T-helper 9 cell (primary cell): ENCODE results near the gene DHTKD1.
A peak's percentile ranks its signal among the peaks of the same experiment; 100 is the strongest.
"Not testable (repeated sequence)": the region's sequence is repeated elsewhere in the genome, so short reads cannot be mapped to it uniquely, and the experiment has no call there.

Experiments used
- DNase-seq: peaks from one replicate; pipeline ENCODE4 v3.0.0-alpha.2; 2020

The DHTKD1 gene

DNA sequence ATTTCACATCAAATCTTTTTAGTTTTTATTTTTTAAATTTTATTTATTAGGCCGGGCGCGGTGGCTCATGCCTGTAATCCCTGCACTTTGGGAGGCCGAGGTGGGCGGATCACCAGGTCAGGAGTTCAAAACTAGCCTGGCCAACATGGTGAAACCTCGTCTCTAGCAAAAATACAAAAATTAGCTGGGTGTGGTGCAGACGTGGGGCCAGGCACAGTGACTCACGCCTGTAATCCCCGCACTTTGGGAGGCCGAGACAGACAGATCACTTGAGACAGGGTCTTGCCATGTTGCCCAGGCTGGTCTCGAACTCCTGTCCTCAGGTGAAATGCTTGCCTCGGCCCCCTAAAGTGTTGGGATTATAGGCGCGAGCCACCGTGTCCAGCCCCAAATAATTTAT lies 2.7 kb downstream of the DHTKD1 start:
- DNase-seq, result not testable (repeated sequence)

DNA sequence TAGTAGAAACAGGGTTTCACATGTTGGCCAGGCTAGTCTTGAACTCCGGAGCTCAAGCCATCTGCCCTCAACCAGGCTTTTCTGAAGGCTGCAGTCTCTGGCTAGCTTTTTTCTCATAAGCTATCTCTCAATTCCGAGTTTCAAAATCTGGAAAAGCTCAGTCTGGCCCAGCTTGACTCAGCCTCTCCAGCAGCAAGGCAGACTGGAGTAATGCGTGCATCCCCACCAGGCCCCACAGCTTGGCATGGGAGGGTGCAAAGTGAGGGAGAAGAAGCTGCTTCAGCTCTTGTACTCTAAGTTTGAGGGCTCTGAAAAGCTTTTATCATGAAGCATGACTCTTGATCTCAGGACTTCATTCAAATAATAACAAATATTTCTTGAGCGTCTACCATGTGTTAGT lies 4.8 kb downstream of the DHTKD1 start:
- DNase-seq, result no peak

- DNase-seq, result no peak
These were observed 8.9 kb downstream of the DHTKD1 start for GRCh38 chr10:12077580-12078180.

GRCh38 chr10:12081470-12081869 lies 12.7 kb downstream of the DHTKD1 start:
- DNase-seq, result no peak

DNA sequence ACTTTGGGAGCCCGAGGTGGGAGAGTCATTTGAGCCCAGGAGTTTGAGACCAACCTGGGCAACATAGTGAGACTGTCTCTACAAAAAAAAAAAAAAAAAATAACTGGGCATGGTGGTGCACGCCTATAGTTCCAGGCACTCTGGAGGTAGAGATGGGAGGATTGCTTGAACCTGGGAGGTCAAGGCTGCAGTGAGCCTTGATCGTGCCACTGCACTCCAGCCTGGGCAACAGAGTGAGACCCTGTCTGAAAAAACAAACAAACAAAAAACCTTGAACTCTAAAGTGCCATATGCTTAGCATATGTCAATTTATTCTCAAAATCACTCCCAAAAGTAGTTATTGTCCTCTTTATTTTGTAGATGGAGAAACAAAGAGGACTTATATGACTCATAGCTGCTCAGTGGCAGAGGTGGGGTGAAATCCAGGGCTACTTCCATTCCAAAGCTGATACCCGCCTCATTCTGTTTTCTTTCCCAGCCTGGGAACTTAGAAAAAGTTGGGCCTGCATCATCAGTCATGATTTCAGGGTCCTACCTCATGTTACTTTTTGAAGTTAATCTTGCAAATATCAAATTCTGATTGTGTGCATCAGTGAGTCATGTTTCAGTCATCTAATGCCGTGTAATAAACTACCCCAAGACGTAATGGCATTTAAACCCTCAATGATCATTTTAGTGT lies 13.3 kb downstream of the DHTKD1 start:
- DNase-seq, result no peak

DNA sequence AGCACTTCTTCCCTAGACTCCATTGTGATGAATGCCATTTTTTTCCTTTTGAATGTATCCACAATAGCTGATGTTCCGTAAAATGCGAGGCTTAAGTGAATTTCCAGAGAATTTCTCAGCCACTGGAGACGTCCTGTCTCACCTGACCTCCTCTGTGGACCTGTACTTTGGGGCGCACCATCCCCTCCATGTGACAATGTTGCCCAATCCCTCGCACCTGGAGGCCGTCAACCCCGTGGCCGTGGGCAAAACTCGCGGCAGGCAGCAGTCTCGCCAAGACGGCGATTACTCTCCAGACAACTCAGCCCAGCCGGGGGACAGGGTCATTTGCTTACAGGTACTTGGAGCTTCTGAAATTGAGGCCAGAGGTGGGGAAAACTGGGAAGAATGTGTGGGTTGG lies 20.2 kb downstream of the DHTKD1 start:
- no peak for DNase-seq

- DNase-seq, result no peak
These were observed 22.7 kb downstream of the DHTKD1 start for GRCh38 chr10:12091421-12091820.

DNA sequence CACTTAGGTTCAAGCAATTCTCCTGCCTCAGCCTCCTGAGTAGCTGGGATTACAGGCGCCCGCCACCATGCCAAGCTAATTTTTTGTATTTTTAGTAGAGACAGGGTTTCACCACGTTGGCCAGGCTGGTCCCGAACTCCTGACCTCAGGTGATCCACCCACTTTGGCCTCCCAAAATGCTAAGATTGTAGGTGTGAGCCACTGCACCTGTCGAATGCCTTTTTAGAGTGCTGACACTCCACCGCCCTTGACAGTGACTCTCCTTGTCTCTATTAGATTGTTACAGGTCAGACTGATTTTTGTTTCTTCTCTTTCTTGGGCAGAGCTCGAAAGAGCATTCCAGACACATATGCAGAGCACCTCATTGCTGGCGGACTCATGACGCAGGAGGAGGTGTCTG lies 28.6 kb downstream of the DHTKD1 start:
- DNase-seq, result not testable (repeated sequence)

DNA sequence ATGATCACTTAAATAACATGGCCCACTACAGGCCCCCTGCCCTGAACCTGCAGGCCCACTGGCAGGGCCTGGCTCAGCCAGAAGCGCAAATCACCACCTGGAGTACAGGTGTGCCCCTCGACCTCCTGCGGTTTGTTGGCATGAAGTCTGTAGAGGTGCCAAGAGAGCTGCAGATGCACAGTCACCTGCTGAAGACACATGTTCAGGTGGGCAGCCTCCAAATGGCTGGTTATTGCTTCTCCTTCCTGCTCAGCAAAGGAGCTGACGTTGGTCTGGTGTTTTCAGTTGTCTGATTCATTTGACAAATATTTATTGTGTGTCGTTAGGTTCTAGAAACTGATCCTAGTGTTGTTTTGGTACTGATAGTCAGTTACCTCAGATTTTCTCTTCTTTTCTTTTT lies 29.0 kb downstream of the DHTKD1 start:
- DNase-seq, result no peak

DNA sequence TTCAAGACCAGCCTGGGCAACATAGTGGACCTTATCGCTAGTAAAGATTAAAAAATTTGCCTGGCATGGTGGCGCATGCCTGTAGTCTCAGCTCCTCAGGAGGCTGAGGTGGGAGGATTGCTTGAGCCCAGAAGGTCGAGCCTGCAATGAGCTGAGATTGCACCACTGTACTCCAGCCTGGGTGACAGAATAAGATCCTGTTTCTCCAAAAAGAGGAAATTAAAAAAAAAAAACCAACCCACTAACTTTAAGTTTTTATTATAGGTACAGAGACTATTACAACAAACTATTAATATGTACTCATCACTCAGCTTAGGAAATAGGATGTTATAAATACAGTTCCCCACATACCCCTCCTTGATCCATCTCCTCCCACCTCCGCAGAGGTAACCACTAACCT lies 30.2 kb downstream of the DHTKD1 start:
- DNase-seq, result no peak

DNA sequence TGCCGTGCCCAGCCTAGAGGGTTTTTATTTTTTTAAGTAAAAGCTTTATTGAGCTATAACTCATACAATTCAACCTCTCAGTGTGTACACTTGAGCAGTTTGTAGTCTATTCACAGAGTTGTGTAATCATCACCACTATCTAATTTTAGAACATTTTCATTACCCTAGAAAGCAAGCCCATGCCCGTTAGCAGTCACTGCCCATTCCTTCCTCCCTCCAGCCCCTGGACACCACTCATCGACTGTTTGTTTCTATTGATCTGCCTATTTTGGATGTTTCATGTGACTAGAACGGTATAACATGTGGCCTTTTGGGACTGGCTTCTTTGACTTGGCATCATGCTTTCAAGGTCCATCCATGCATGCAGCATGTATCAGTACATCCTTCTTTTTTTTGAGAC lies 35.0 kb downstream of the DHTKD1 start:
- DNase-seq, result no peak

GRCh38 chr10:12107781-12108180 lies 39.0 kb downstream of the DHTKD1 start:
- no peak for DNase-seq

GRCh38 chr10:12109286-12109685 lies 40.5 kb downstream of the DHTKD1 start:
- DNase-seq, result no peak

DNA sequence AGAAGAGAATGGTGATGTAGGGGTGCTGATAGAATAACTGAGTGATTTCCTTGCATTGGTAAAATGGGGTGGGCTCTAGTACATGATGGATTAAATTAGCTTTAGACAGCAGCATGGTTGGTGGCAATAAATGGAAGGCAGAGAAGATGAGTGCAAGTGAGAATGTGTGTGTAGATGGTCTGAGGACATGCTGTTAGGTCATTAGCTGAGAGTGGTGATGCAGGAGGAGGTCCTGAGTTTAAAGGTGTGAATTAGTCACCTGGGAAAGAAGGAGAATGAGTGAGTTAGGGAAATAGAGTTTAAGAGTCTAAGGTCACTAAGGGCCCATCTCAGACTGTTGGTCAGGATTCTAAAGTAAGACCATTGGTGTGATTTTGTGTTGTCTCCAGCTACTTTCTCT lies 42.8 kb downstream of the DHTKD1 start:
- no peak for DNase-seq

DNA sequence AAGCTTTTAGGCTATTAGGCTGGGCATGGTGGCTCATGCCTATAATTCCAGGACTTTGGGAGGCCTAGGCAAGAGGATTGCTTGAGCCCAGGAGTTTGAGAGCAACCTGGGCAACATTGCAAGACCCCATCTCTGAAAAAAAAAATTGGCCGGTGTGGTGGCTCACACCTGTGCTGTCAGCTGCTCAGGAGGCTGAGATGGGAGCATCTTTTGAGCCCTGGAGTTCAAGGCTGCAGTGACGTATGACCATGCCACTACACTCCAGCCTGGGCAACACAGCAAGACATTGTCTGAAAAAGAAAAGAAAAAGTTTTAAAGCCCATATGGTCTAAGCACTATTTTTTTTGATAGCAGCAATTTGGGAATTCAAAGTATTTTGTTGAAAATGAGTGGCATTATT lies 44.9 kb downstream of the DHTKD1 start:
- DNase-seq, result no peak

GRCh38 chr10:12121673-12122072 lies 52.9 kb downstream of the DHTKD1 start:
- DNase-seq, result no peak

DNA sequence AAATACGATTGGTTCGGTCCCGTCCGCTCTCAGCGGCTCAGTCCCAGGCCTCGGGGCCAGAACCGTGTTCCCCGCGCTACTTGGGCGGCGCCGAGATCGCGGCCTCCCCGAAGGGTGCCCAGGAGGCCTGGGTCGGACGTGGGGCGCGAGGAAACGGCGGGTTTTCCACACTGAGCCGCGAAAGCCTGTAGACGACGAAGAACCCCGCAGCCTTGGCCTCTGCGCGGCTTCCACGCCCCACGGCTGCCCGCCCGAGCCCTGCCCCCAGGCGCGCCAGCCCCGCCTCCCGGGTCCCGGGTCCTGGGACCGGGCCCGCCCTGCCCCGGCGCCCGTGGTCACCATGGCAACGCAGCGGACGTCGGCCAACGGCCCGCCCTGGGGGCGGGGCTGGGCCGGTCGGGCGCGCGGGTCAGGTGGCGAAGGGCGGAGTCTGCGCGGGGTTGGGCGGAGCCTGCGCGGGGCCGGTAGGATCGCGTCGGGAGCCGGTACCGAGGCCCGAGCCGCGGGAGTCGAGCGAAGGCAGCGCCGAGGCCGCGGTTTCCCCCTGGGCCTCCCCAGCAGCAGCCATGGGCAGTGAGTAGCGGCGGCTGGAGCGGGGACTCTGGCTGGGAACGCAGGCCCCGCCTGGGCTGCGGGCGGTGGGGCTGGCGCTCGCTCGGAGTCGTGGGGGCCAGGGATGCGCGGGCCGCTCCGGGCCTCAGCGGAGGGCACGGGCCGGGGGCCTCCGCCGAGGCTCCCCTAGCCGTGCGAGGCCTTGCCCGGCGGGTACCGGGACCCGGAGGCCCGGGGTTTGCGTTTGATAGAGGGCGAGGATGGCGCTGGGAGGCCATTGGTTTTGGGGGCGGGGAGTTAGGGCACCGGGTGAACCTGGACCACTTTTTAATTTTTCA lies 60.7 kb downstream of the DHTKD1 start, which contains the start of gene SEC61A2:
Gene SEC61A2, plus strand, starts transcription at position 456 of the 890 bp plus-strand sequence. Its CDS starts 111 bp downstream, at position 567.
- DNase-seq, result peak; percentile 99

- peak; percentile 9 for DNase-seq
These were observed 61.6 kb downstream of the DHTKD1 start for GRCh38 chr10:12130237-12130872.

DNA sequence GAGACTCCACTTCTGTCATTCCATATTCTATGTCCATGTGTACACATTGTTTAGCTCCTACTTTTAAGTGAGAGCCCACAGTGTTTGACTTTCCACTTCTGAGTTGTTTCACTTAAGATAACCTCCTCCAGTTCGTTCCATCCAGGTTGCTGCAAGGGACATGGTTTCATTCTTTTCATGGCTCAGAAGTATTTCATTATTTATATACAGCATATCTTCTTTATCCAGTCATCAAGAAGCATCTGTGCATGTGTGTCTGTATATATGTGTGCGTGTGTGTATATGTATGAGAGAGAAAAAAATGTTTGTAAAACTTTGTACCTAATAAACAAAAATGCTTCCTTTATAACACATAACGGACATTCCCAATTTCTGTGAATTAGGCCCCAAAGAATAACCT lies 66.9 kb downstream of the DHTKD1 start:
- DNase-seq, result no peak

DNA sequence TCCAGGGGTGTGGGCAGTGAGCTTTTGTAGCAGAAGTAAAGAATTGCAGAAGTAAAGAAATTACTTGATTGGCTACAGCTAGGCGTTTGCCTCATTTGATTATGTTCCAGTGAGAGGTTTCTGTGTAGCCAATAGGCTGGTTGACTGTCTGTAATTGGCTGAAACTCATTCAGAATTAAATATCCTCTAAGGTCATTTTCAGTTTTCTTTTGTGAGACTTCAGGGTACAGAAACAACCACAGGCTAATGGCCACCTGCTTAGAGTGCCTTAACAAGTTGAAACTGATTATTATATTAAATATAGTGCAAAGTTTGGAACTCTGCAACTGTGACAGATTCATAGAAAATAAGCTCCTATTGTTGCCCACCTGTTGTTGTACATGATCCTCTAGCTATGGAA lies 71.3 kb downstream of the DHTKD1 start:
- DNase-seq, result no peak

DNA sequence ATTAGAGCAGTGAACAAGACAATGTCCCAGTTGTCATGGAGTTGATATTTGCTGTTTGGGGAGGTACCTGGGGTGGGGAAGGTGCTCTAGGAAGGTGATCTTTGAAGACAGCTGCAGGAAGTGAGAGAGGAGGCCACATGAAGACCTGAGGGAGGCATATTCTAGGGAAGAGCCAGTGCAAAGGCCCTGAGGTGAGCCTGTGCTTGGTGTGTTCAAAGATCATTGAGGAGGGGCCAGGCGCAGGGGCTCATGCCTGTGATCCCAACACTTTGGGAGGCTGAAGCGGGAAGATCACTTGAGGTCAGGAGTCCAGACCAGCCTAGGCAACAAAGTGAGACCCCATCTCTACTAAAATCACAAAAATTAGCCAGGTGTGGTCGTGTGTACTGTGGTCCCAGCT lies 75.8 kb downstream of the DHTKD1 start:
- no peak for DNase-seq

- DNase-seq, result no peak
These were observed 81.4 kb downstream of the DHTKD1 start for GRCh38 chr10:12150163-12150562.

DNA sequence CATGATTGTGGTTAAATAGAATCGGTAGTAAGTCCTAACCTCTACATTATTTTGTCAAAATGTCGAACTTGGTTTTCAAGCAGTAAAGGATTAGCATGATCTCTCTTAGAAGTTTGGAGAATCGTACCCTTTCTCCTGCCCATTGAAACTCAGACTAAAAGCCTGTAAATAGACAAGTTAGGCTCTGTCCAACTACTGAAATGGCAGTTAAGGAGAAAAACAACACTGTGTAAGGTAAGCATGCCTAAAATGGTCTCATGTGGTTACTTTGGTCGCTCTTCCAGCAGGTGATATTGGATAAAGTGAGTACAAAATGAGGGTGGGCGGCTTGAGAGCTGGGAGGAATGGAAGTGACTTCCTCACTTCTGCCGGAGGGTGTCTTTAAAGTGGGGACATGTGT lies 85.8 kb downstream of the DHTKD1 start:
- DNase-seq, result no peak
